GM23338 (cell line): ENCODE data around the gene ZBTB20. TPM values are rescaled to one million over a fixed set of nuclear protein-coding genes. Genes with fewer than 3 reads are reported as not detected.

Experiments
- ATAC-seq: fragments of 200-7000 bp; cut with Tn5 transposase; 3 replicates; pipeline ENCODE4 v1.9.1; 2020
- DNase-seq: peaks from one replicate; pipeline ENCODE4 v3.0.0-alpha.2; 2015; ENCODE audit warnings: low spot score
- H2AFZ ChIP-seq: fragments of 200-600 bp; sonication (generic); 2 replicates; pipeline ENCODE4 v1.8.0; 2016; ENCODE audit warnings: antibody characterized with exemption, mild to moderate bottlenecking, moderate library complexity
- H3F3A ChIP-seq: fragments of 200-600 bp; sonication (generic); replicated peaks from 2 replicates; pipeline ENCODE4 v1.8.0; 2017; ENCODE audit warnings: antibody characterized with exemption, mixed run types, low read depth
- H3K27ac ChIP-seq: fragments of 200-600 bp; sonication (generic); 2 replicates; pipeline ENCODE4 v1.6.1; 2016; ENCODE audit warnings: low read depth
- H3K27me3 ChIP-seq: fragments of 200-600 bp; sonication (generic); 2 replicates; pipeline ENCODE4 v1.8.0; 2016; ENCODE audit warnings: mild to moderate bottlenecking, mixed run types, moderate library complexity; ENCODE audit not compliant: insufficient read depth
- H3K36me3 ChIP-seq: fragments of 200-600 bp; sonication (generic); 2 replicates; pipeline ENCODE4 v1.8.0; 2016; ENCODE audit warnings: mild to moderate bottlenecking; ENCODE audit not compliant: insufficient read depth
- H3K4me1 ChIP-seq: fragments of 200-600 bp; sonication (generic); 2 replicates; pipeline ENCODE4 v1.8.0; 2016; ENCODE audit warnings: mild to moderate bottlenecking, moderate library complexity; ENCODE audit not compliant: insufficient read depth
- H3K4me2 ChIP-seq: fragments of 200-600 bp; sonication (generic); 2 replicates; pipeline ENCODE4 v1.7.1; 2017; ENCODE audit warnings: mixed run types
- H3K4me3 ChIP-seq: fragments of 200-600 bp; sonication (generic); 2 replicates; pipeline ENCODE4 v1.6.1; 2016; ENCODE audit warnings: mixed run types
- H3K79me2 ChIP-seq: fragments of 200-600 bp; sonication (generic); replicated peaks from 2 replicates; pipeline ENCODE4 v1.8.0; 2017; ENCODE audit warnings: mild to moderate bottlenecking; ENCODE audit not compliant: insufficient read depth
- H3K9me2 ChIP-seq: fragments of 200-600 bp; sonication (generic); 2 replicates; pipeline ENCODE4 v1.8.0; 2017; ENCODE audit not compliant: insufficient read depth
- H4K20me1 ChIP-seq: fragments of 200-600 bp; sonication (generic); replicated peaks from 2 replicates; pipeline ENCODE4 v1.8.0; 2017; ENCODE audit warnings: mild to moderate bottlenecking; ENCODE audit not compliant: insufficient read depth
- H3K27ac Mint-ChIP-seq: 2 replicates; pipeline ENCODE4 v1.8.0; 2020; ENCODE audit warnings: inconsistent platforms, mild to moderate bottlenecking, moderate library complexity, mixed read lengths
- H3K27me3 Mint-ChIP-seq: 3 replicates; pipeline ENCODE4 v1.8.0; 2022; ENCODE audit warnings: low read depth, mild to moderate bottlenecking, moderate library complexity, mixed read lengths, inconsistent platforms; ENCODE audit not compliant: insufficient read depth, poor library complexity
- H3K36me3 Mint-ChIP-seq: 3 replicates; pipeline ENCODE4 v1.8.0; 2021; ENCODE audit warnings: low read depth, mild to moderate bottlenecking, inconsistent platforms, moderate library complexity, mixed read lengths
- H3K4me1 Mint-ChIP-seq: 3 replicates; pipeline ENCODE4 v1.8.0; 2020; ENCODE audit warnings: mild to moderate bottlenecking, inconsistent platforms, mixed read lengths
- H3K4me3 Mint-ChIP-seq: 3 replicates; pipeline ENCODE4 v1.8.0; 2021; ENCODE audit warnings: moderate library complexity, mild to moderate bottlenecking, inconsistent platforms, mixed read lengths
- H3K9me3 Mint-ChIP-seq: 3 replicates; pipeline ENCODE4 v1.8.0; 2020; ENCODE audit warnings: moderate library complexity, mild to moderate bottlenecking, inconsistent platforms, mixed read lengths
- CREB1 ChIP-seq: fragments of 250-450 bp; sonication (Bioruptor Pico); IDR thresholded peaks from 2 replicates; pipeline ENCODE4 v1.5.0; 2020; ENCODE audit warnings: low read depth, mild to moderate bottlenecking, moderate library complexity
- ETS1 ChIP-seq: IDR thresholded peaks from 2 replicates; pipeline ENCODE4 v1.6.1; 2016; ENCODE audit warnings: antibody characterized with exemption
- EZH2 ChIP-seq: fragments of 200-600 bp; sonication (generic); IDR thresholded peaks from one replicate; pipeline ENCODE4 v1.8.0; 2017; ENCODE audit warnings: antibody characterized with exemption, mild to moderate bottlenecking, low read depth; ENCODE audit not compliant: unreplicated experiment
- EZH2phosphoT487 ChIP-seq: fragments of 200-600 bp; sonication (generic); IDR thresholded peaks from one replicate; pipeline ENCODE4 v1.8.1; 2018; ENCODE audit warnings: antibody characterized with exemption; ENCODE audit not compliant: unreplicated experiment
- JUNB ChIP-seq: IDR thresholded peaks from one replicate; pipeline ENCODE4 v1.6.1; 2016; ENCODE audit warnings: antibody characterized with exemption; ENCODE audit not compliant: unreplicated experiment
- NANOG ChIP-seq: IDR thresholded peaks from 2 replicates; pipeline ENCODE4 v1.6.1; 2016; ENCODE audit warnings: antibody characterized with exemption, borderline replicate concordance
- POLR2AphosphoS5 ChIP-seq: IDR thresholded peaks from 2 replicates; pipeline ENCODE4 v1.6.1; 2016; ENCODE audit warnings: antibody characterized with exemption, low read depth
- STAT1 ChIP-seq: IDR thresholded peaks from one replicate; pipeline ENCODE4 v1.6.1; 2016; ENCODE audit warnings: antibody characterized with exemption; ENCODE audit not compliant: unreplicated experiment
- ZNF114 ChIP-seq: fragments of 250-450 bp; sonication (Bioruptor Pico); IDR thresholded peaks from 2 replicates; pipeline ENCODE4 v1.5.0; 2020; ENCODE audit warnings: mild to moderate bottlenecking, moderate library complexity
- ZNF331 ChIP-seq: fragments of 250-450 bp; sonication (Bioruptor Pico); IDR thresholded peaks from 2 replicates; pipeline ENCODE4 v1.5.0; 2020; ENCODE audit warnings: low read depth, mild to moderate bottlenecking, moderate library complexity
- polyA plus RNA-seq: library from polyadenylated mRNA; unstranded; fragments of >200 nt; fragmentation: Nextera tagmentation; extraction: Ambion mirVana; gene quantifications from 2 replicates; pipeline ENCODE4 v1.2.1, GENCODE V29; 2016
- total RNA-seq: library from RNA; depleted of rRNA; stranded (reverse); fragments of >200 nt; shearing (Covaris generic); gene quantifications from 2 replicates; pipeline ENCODE4 v1.2.3, GENCODE V29; 2014
- TF ChIP-seq, protein P1 (sequence below), 2 experiments: fragments of 200-600 bp in 1 of 2; sonication (generic) in 1 of 2; conservative IDR thresholded peaks; 2 replicates each; pipeline versions ENCODE4 v1.5.1 to v1.6.1; 2016 to 2017; ENCODE audit warnings: antibody characterized with exemption in 2 of 2, low read depth in 2 of 2, mild to moderate bottlenecking in 2 of 2, moderate library complexity in 1 of 2
- TF ChIP-seq, protein P2 (sequence below): IDR thresholded peaks from one replicate; pipeline ENCODE4 v1.6.1; 2018; ENCODE audit warnings: antibody characterized with exemption; ENCODE audit not compliant: unreplicated experiment
- TF ChIP-seq, protein P3 (sequence below): fragments of 250-450 bp; sonication (Bioruptor Pico); IDR thresholded peaks from 2 replicates; pipeline ENCODE4 v1.5.0; 2020; ENCODE audit warnings: mild to moderate bottlenecking, moderate library complexity

The ZBTB20 gene
- total and polyA plus RNA-seq, 2 experiments from 2014 or later = 2.0 to 3.3 TPM

DNA sequence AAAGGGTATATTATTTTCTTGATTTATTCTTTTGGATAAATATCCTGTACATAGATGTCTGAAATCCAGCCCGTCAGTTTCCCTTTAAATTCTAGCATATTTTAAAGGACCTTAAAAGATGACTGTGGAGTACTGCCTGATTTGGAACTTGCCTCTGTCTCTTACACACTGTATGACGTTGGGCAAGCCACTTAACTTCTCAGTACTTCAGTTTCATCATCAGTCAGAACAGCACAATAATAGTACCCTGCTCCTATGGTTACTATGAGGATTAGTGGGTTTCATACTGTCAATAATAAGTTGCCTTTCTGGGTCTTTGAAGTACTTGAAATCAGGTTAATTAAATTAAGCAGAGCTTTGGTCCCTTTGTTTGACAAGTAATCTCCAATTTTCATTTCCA is 479.0 kb downstream of the ZBTB20 start:
- no peak for ATAC-seq
- TF ChIP-seq JUNB = no peak
- no peak for TF ChIP-seq ETS1
- TF ChIP-seq POLR2AphosphoS5 = no peak
- no peak for TF ChIP-seq NANOG
- TF ChIP-seq EZH2 = no peak
- TF ChIP-seq, protein P1, sequence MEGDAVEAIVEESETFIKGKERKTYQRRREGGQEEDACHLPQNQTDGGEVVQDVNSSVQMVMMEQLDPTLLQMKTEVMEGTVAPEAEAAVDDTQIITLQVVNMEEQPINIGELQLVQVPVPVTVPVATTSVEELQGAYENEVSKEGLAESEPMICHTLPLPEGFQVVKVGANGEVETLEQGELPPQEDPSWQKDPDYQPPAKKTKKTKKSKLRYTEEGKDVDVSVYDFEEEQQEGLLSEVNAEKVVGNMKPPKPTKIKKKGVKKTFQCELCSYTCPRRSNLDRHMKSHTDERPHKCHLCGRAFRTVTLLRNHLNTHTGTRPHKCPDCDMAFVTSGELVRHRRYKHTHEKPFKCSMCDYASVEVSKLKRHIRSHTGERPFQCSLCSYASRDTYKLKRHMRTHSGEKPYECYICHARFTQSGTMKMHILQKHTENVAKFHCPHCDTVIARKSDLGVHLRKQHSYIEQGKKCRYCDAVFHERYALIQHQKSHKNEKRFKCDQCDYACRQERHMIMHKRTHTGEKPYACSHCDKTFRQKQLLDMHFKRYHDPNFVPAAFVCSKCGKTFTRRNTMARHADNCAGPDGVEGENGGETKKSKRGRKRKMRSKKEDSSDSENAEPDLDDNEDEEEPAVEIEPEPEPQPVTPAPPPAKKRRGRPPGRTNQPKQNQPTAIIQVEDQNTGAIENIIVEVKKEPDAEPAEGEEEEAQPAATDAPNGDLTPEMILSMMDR (conservative IDR thresholded peaks at IDR 0.05; ENCODE audit: low read depth in 2 of 2) = no peak
- no peak for TF ChIP-seq STAT1
- no peak for TF ChIP-seq CREB1 (CRISPR knock-in tag)
- TF ChIP-seq, protein P2, sequence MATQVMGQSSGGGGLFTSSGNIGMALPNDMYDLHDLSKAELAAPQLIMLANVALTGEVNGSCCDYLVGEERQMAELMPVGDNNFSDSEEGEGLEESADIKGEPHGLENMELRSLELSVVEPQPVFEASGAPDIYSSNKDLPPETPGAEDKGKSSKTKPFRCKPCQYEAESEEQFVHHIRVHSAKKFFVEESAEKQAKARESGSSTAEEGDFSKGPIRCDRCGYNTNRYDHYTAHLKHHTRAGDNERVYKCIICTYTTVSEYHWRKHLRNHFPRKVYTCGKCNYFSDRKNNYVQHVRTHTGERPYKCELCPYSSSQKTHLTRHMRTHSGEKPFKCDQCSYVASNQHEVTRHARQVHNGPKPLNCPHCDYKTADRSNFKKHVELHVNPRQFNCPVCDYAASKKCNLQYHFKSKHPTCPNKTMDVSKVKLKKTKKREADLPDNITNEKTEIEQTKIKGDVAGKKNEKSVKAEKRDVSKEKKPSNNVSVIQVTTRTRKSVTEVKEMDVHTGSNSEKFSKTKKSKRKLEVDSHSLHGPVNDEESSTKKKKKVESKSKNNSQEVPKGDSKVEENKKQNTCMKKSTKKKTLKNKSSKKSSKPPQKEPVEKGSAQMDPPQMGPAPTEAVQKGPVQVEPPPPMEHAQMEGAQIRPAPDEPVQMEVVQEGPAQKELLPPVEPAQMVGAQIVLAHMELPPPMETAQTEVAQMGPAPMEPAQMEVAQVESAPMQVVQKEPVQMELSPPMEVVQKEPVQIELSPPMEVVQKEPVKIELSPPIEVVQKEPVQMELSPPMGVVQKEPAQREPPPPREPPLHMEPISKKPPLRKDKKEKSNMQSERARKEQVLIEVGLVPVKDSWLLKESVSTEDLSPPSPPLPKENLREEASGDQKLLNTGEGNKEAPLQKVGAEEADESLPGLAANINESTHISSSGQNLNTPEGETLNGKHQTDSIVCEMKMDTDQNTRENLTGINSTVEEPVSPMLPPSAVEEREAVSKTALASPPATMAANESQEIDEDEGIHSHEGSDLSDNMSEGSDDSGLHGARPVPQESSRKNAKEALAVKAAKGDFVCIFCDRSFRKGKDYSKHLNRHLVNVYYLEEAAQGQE = no peak
- no peak for TF ChIP-seq ZNF114
- TF ChIP-seq, protein P3, sequence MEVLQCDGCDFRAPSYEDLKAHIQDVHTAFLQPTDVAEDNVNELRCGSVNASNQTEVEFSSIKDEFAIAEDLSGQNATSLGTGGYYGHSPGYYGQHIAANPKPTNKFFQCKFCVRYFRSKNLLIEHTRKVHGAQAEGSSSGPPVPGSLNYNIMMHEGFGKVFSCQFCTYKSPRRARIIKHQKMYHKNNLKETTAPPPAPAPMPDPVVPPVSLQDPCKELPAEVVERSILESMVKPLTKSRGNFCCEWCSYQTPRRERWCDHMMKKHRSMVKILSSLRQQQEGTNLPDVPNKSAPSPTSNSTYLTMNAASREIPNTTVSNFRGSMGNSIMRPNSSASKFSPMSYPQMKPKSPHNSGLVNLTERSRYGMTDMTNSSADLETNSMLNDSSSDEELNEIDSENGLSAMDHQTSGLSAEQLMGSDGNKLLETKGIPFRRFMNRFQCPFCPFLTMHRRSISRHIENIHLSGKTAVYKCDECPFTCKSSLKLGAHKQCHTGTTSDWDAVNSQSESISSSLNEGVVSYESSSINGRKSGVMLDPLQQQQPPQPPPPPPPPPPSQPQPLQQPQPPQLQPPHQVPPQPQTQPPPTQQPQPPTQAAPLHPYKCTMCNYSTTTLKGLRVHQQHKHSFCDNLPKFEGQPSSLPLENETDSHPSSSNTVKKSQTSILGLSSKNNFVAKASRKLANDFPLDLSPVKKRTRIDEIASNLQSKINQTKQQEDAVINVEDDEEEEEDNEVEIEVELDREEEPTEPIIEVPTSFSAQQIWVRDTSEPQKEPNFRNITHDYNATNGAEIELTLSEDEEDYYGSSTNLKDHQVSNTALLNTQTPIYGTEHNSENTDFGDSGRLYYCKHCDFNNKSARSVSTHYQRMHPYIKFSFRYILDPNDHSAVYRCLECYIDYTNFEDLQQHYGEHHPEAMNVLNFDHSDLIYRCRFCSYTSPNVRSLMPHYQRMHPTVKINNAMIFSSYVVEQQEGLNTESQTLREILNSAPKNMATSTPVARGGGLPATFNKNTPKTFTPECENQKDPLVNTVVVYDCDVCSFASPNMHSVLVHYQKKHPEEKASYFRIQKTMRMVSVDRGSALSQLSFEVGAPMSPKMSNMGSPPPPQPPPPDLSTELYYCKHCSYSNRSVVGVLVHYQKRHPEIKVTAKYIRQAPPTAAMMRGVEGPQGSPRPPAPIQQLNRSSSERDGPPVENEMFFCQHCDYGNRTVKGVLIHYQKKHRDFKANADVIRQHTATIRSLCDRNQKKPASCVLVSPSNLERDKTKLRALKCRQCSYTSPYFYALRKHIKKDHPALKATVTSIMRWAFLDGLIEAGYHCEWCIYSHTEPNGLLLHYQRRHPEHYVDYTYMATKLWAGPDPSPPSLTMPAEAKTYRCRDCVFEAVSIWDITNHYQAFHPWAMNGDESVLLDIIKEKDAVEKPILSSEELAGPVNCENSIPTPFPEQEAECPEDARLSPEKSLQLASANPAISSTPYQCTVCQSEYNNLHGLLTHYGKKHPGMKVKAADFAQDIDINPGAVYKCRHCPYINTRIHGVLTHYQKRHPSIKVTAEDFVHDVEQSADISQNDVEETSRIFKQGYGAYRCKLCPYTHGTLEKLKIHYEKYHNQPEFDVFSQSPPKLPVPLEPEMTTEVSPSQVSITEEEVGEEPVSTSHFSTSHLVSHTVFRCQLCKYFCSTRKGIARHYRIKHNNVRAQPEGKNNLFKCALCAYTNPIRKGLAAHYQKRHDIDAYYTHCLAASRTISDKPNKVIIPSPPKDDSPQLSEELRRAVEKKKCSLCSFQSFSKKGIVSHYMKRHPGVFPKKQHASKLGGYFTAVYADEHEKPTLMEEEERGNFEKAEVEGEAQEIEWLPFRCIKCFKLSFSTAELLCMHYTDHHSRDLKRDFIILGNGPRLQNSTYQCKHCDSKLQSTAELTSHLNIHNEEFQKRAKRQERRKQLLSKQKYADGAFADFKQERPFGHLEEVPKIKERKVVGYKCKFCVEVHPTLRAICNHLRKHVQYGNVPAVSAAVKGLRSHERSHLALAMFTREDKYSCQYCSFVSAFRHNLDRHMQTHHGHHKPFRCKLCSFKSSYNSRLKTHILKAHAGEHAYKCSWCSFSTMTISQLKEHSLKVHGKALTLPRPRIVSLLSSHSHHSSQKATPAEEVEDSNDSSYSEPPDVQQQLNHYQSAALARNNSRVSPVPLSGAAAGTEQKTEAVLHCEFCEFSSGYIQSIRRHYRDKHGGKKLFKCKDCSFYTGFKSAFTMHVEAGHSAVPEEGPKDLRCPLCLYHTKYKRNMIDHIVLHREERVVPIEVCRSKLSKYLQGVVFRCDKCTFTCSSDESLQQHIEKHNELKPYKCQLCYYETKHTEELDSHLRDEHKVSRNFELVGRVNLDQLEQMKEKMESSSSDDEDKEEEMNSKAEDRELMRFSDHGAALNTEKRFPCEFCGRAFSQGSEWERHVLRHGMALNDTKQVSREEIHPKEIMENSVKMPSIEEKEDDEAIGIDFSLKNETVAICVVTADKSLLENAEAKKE (CRISPR knock-in tag) = no peak
- TF ChIP-seq EZH2phosphoT487 = no peak
- TF ChIP-seq ZNF331 (CRISPR knock-in tag) = no peak
- Mint-ChIP-seq H3K36me3 (no peaks in the 10 kb centered on the region), H3K4me1 (peaks cover 16% of the 10 kb centered on the region), H3K27me3 (no peaks in the 10 kb centered on the region), H3K27ac (no peak overlapping the region), H3K9me3 (no peaks in the 10 kb centered on the region), H3K4me3 (no peak overlapping the region)
- no peak overlapping the region for H3K27ac ChIP-seq
- no peaks in the 10 kb centered on the region for H4K20me1 ChIP-seq
- H3K4me3 ChIP-seq = no peak overlapping the region
- DNase-seq = no peak
- peaks cover 7% of the 10 kb centered on the region for H3K4me1 ChIP-seq
- no peaks in the 10 kb centered on the region for H3F3A ChIP-seq
- H3K4me2 ChIP-seq = no peak overlapping the region
- H3K79me2 ChIP-seq = no peaks in the 10 kb centered on the region
- no peaks in the 10 kb centered on the region for H3K36me3 ChIP-seq
- H3K27me3 ChIP-seq = no peaks in the 10 kb centered on the region
- no peak overlapping the region; the same call in 1 of the 2 replicates for H2AFZ ChIP-seq
- no peaks in the 10 kb centered on the region for H3K9me2 ChIP-seq
